ENCODE measurements around the gene PNPLA7.

The PNPLA7 gene

GRCh38 chr9:137456864-137457405 is 93.3 kb downstream of the PNPLA7 start:
- no peak overlapping the region for H3K4me3 ChIP-seq (ENCODE audit: low read depth, low read length)

GRCh38 chr9:137456061-137456863 is 93.9 kb downstream of the PNPLA7 start:
- TF ChIP-seq, protein P1, sequence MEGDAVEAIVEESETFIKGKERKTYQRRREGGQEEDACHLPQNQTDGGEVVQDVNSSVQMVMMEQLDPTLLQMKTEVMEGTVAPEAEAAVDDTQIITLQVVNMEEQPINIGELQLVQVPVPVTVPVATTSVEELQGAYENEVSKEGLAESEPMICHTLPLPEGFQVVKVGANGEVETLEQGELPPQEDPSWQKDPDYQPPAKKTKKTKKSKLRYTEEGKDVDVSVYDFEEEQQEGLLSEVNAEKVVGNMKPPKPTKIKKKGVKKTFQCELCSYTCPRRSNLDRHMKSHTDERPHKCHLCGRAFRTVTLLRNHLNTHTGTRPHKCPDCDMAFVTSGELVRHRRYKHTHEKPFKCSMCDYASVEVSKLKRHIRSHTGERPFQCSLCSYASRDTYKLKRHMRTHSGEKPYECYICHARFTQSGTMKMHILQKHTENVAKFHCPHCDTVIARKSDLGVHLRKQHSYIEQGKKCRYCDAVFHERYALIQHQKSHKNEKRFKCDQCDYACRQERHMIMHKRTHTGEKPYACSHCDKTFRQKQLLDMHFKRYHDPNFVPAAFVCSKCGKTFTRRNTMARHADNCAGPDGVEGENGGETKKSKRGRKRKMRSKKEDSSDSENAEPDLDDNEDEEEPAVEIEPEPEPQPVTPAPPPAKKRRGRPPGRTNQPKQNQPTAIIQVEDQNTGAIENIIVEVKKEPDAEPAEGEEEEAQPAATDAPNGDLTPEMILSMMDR (IDR thresholded peaks at IDR 0.05; ENCODE audit: low read depth, low read length): no peak
- no peak overlapping the region for H3K4me3 ChIP-seq (ENCODE audit: low read depth, low read length)

More at GRCh38 chr9:137456864-137457405, 93.3 kb downstream of the PNPLA7 start:
- TF ChIP-seq, protein P1 (IDR thresholded peaks at IDR 0.05; ENCODE audit: low read depth, low read length): no peak

DNA sequence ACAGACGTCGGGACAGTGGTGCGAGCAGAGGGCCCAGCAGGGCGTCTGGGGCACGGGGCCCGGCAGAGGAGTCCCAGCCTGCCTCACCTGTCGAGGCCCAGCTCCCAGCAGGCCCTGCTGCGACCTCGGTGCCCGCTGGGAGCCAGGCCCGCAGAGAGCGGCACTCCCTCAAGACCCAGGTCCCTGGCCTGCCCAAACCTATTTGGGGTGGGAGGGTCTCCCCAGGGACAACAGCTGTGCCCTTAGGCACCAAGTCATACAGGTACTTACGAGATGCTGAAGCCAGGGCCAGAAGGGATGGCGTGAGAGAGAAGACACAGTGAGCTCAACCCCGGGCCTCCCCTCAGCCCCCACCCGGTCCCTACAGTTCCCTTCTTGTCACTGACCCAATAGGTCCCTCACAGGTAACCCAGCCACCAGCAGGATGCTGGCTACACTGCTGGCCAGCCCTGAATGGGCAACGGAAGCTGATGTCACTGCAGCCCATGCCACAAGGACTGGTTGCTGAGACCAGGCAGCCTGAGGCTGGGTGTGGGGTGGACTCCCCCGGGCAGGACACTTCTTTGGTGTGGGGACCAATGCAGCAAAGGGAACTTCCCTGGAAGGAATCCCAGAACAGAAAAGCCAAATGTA is 94.7 kb downstream of the PNPLA7 start:
- H3K4me3 ChIP-seq (ENCODE audit: low read depth, low read length): no peak overlapping the region
- TF ChIP-seq, protein P1 (IDR thresholded peaks at IDR 0.05; ENCODE audit: low read depth, low read length): no peak

DNA sequence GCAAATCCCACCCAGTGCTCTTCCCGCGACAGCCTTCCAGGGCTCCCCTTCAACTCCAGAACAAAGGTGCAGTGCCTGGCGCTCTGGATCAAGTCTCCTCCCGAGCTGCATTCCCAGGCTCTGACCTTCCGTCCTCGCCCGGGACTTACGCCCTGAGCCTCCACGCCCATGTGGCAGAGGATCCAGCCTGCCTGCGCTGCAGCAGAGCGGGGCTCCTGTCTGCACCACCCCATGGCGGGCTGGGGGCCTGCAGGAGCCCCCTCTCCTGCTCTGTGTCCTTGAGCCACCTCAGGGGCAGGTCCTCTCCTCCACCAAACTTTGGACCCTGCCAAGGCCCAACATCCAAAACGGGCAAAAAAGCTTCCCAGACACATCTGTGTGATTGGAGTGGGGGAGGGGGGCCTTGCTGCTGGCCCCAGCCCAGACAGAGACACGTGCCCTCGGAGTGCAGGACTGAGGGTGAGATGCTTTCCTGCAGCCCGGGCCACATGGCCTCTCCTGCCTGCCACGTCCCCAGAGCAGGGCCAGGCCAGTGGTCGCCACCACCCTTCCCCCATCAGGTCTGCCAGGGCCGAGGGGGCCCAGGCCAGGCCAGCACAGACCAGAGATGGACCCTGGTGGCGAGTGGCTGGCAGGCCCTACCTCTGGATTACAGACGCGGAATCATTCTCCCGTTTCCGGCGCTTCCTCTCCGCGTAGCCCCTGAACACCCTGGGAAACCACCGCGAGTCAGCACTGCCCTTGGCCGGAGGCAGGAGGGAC is 95.4 kb downstream of the PNPLA7 start:
- no peak overlapping the region for H3K4me3 ChIP-seq (ENCODE audit: low read depth, low read length)
- TF ChIP-seq, protein P1 (IDR thresholded peaks at IDR 0.05; ENCODE audit: low read depth, low read length): no peak

GRCh38 chr9:137454145-137454596 is 96.0 kb downstream of the PNPLA7 start:
- TF ChIP-seq, protein P1 (IDR thresholded peaks at IDR 0.05; ENCODE audit: low read depth, low read length): no peak
- no peak overlapping the region for H3K4me3 ChIP-seq (ENCODE audit: low read depth, low read length)

DNA sequence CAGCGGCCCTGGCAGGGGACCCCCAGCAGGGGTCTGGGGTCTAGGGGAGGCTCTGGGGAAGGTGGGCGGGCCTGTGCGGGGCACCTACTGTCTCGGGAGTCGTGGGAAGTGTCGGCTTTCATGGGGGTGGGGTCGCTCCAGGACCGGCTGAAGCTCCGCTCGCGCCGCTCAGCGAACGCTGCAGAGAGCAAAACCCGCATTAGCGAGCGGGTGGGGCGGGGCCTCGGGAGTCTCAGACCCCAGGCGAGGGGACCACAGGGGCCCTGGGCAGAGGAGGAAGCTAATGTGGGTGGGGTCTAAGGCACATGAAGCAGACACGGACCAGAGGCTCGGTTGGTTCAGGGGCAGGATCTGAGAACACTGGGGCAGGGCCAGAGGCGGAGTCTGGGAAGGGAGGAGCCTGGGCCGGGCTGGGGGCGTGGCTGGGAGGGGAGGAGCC is 96.5 kb downstream of the PNPLA7 start:
- TF ChIP-seq, protein P1 (IDR thresholded peaks at IDR 0.05; ENCODE audit: low read depth, low read length): no peak
- no peak overlapping the region for H3K4me3 ChIP-seq (ENCODE audit: low read depth, low read length)
